Mesenchymal stem cell (in vitro differentiated cells and primary cell): ENCODE measurements around the gene BRD7.
A peak's percentile ranks its signal among the peaks of the same experiment; 100 is the strongest.

Experiments
- DNase-seq: peaks from one replicate; pipeline ENCODE4 v3.0.0-alpha.2; 2013
- H2AFZ ChIP-seq: one replicate; pipeline ENCODE4 v1.6.1; 2013; ENCODE audit warnings: low read depth, mild to moderate bottlenecking, control low read depth, inconsistent platforms, low read length, moderate library complexity
- H2AK5ac ChIP-seq: 2 replicates; pipeline ENCODE4 v1.6.1; 2013; ENCODE audit warnings: low read length, moderate library complexity, mild to moderate bottlenecking, inconsistent platforms; ENCODE audit not compliant: severe bottlenecking
- H2BK120ac ChIP-seq: one replicate; pipeline ENCODE4 v1.6.1; 2013; ENCODE audit warnings: low read depth, mild to moderate bottlenecking, inconsistent platforms, low read length, moderate library complexity
- H2BK12ac ChIP-seq, 2 experiments: one replicate each; pipeline ENCODE4 v1.6.1; 2013; ENCODE audit warnings: inconsistent platforms in 2 of 2, low read length in 2 of 2, mild to moderate bottlenecking in 2 of 2, moderate library complexity in 2 of 2, control low read depth in 1 of 2
- H2BK15ac ChIP-seq: one replicate; pipeline ENCODE4 v1.6.1; 2013; ENCODE audit warnings: mild to moderate bottlenecking, low read depth, inconsistent platforms; ENCODE audit not compliant: poor library complexity, severe bottlenecking
- H2BK5ac ChIP-seq: 2 replicates; pipeline ENCODE4 v1.6.1; 2013; ENCODE audit warnings: low read depth, mild to moderate bottlenecking, low read length, control low read depth, inconsistent platforms; ENCODE audit not compliant: poor library complexity, severe bottlenecking
- H3K14ac ChIP-seq, 2 experiments: one replicate each; pipeline ENCODE4 v1.6.1; 2013; ENCODE audit warnings: inconsistent platforms in 2 of 2, low read length in 2 of 2, control low read depth in 1 of 2, mild to moderate bottlenecking in 1 of 2, moderate library complexity in 1 of 2
- H3K18ac ChIP-seq, 2 experiments: one replicate each; pipeline ENCODE4 v1.6.1; 2013; ENCODE audit warnings: inconsistent platforms in 2 of 2, low read length in 2 of 2, control low read depth in 1 of 2, low read depth in 1 of 2, mild to moderate bottlenecking in 1 of 2
- H3K23ac ChIP-seq, 2 experiments: one replicate each; pipeline ENCODE4 v1.6.1; 2013; ENCODE audit warnings: inconsistent platforms in 2 of 2, low read length in 2 of 2, mild to moderate bottlenecking in 2 of 2, moderate library complexity in 2 of 2, control low read depth in 1 of 2
- H3K27ac ChIP-seq: 2 replicates; pipeline ENCODE4 v1.5.1; 2013; ENCODE audit warnings: mild to moderate bottlenecking, moderate library complexity, low read length, control low read depth, inconsistent platforms; ENCODE audit not compliant: poor library complexity, severe bottlenecking
- H3K27me3 ChIP-seq, 2 experiments: 2 replicates each; pipeline versions ENCODE4 v1.6.1 to v1.7.0; 2013; ENCODE audit warnings: low read length in 2 of 2, mild to moderate bottlenecking in 2 of 2, moderate library complexity in 2 of 2, control low read depth in 1 of 2, inconsistent platforms in 1 of 2; ENCODE audit not compliant: control insufficient read depth in 1 of 2, insufficient read depth in 1 of 2
- H3K36me3 ChIP-seq, 2 experiments: 2 replicates each; pipeline versions ENCODE4 v1.6.1 to v1.7.0; 2013; ENCODE audit warnings: low read length in 2 of 2, control low read depth in 1 of 2, inconsistent platforms in 1 of 2, low read depth in 1 of 2, mild to moderate bottlenecking in 1 of 2; ENCODE audit not compliant: insufficient read depth in 2 of 2, control insufficient read depth in 1 of 2
- H3K4ac ChIP-seq, 2 experiments: one replicate each; pipeline ENCODE4 v1.6.1; 2013; ENCODE audit warnings: inconsistent platforms in 2 of 2, low read length in 2 of 2, mild to moderate bottlenecking in 2 of 2, moderate library complexity in 2 of 2, control low read depth in 1 of 2, low read depth in 1 of 2
- H3K4me1 ChIP-seq: 2 replicates; pipeline ENCODE4 v1.6.1; 2013; ENCODE audit warnings: low read depth, low read length, control low read depth; ENCODE audit not compliant: control insufficient read depth, insufficient read depth
- H3K4me2 ChIP-seq: 2 replicates; pipeline ENCODE4 v1.6.1; 2013; ENCODE audit warnings: low read length, mild to moderate bottlenecking, inconsistent platforms; ENCODE audit not compliant: poor library complexity, severe bottlenecking
- H3K4me3 ChIP-seq, 2 experiments: 2 replicates each; pipeline versions ENCODE4 v1.5.1 to v1.7.0; 2013; ENCODE audit warnings: low read length in 2 of 2, mild to moderate bottlenecking in 2 of 2, control low read depth in 1 of 2, low read depth in 1 of 2; ENCODE audit not compliant: insufficient read depth in 1 of 2
- H3K79me1 ChIP-seq: replicated peaks from 2 replicates; pipeline ENCODE4 v1.6.1; 2013; ENCODE audit warnings: mild to moderate bottlenecking, control low read depth, low read length, inconsistent platforms; ENCODE audit not compliant: poor library complexity, severe bottlenecking
- H3K9ac ChIP-seq: 2 replicates; pipeline ENCODE4 v1.7.0; 2013; ENCODE audit warnings: mild to moderate bottlenecking, low read length, moderate library complexity
- H3K9me3 ChIP-seq: 2 replicates; pipeline ENCODE4 v1.7.0; 2013; ENCODE audit warnings: mild to moderate bottlenecking, low read length; ENCODE audit not compliant: control insufficient read depth
- H4K8ac ChIP-seq: one replicate; pipeline ENCODE4 v1.6.1; 2013; ENCODE audit warnings: inconsistent platforms, mild to moderate bottlenecking, low read length, moderate library complexity
- H4K91ac ChIP-seq: one replicate; pipeline ENCODE4 v1.6.1; 2013; ENCODE audit warnings: mild to moderate bottlenecking, low read length, inconsistent platforms
- WGBS: methylation state at CpG from one replicate; pipeline ENCODE4 v1.1.7; 2013; ENCODE audit warnings: mixed read lengths; 5-methylcytosine and 5-hydroxymethylcytosine counted together

BRD7 gene

DNA sequence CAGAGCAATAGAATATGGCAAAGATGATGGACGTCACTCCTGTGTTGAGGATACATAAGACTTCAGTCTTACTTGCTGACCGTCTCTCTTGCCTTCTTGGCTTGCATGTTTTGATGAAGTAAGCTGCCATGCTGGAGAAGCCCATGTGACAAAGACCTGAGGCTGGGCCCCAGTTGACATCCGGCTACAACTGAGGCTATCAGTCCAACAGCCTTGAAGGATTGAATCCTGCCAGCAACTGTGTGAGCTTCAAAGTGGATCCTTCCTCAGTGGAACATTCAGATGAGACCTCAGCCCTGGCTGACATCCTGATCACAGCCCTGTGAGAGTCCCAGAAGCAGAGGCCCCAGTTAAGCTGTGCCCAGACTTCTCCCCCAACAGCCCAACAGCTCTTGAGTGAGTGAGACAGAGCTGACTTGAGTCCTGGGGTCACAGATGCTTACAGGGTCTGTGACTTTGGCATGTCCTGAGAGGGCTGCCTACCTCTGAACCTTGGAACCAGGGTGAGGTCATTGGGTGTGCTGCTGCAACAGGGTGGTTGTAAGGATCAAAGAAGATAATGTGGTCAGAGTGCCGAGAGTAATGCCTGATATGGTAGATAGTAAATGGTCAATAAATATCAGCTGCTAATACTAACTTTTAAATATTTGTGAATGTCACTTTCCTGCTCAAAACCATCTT is 2.4 kb upstream of the BRD7 start:
- 91% methylated on average over 3 of the region's 4 CpGs for WGBS

DNA sequence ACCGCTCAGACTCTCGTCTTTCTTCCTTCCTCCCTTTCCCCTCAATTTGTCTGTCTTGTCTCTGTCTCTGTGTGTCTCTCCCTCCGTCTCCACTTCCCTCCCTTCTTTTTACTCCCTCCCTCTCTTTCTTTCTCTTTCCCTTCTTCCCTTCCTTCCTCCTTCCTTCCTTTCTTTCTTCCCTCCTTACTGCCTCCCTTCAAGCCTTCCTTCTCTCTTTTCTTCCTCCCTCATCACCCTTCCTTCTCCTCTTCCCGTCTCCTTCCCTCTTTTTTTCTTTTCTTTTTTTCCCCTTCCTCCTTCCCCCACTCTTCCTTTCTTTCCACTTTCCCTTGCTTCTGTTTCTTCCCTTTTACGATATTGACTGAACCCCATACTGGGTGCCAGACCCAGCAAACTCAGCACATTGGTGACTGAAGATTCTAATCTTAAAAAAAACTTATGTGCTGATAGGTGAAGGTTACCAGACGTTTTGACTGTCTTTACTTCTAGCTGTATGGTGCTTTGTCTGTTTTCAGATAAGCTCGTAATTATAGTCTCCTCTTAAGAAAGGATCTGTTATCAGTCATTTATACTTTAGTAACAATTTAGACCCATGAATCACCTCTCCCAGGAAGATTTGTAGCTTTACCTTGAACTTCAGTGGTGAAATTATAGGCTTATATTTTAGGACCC is 481 bp upstream of the BRD7 start:
- Histone ChIP-seq H3K36me3 (peaks cover 3 to 26% of the 10 kb centered on the region in 2 experiments), H3K27me3 (peaks cover 0 to 5% of the 10 kb centered on the region in 2 experiments), H2BK5ac (no peak overlapping the region), H3K9ac (peak overlapping the region; percentile 81), H3K79me1 (peaks cover 17% of the 10 kb centered on the region), H3K14ac (no peak overlapping the region), H4K91ac (no peak overlapping the region), H3K4me3 (peak overlapping the region in 1 of 2 experiments; percentile 79), H3K23ac (no peak overlapping the region), H4K8ac (no peak overlapping the region), H3K4me2 (peak overlapping the region; percentile 5), H3K18ac (no peak overlapping the region), H2BK12ac (no peak overlapping the region), H3K9me3 (no peaks in the 10 kb centered on the region), H2AK5ac (no peak overlapping the region), H2AFZ (no peak overlapping the region), H2BK120ac (no peak overlapping the region), H3K27ac (no peak overlapping the region), H3K4me1 (peaks cover 8% of the 10 kb centered on the region), H2BK15ac (no peak overlapping the region), H3K4ac (no peak overlapping the region)
- WGBS, result 7% methylated on average over 6 of the region's 7 CpGs
- no peak for DNase-seq

More for the DNA sequence above, 2.4 kb upstream of the BRD7 start:
- peaks cover 8% of the 10 kb centered on the region for H3K4me1 ChIP-seq
- H2AFZ ChIP-seq, result no peak overlapping the region
- no peak overlapping the region for H3K27ac ChIP-seq
- no peak overlapping the region for H2BK15ac ChIP-seq
- peaks cover 8% of the 10 kb centered on the region for H3K79me1 ChIP-seq
- H4K91ac ChIP-seq, result no peak overlapping the region
- peaks cover 4 to 5% of the 10 kb centered on the region in 2 experiments for H3K27me3 ChIP-seq
- H3K4me2 ChIP-seq, result no peak overlapping the region
- no peak overlapping the region for H2BK120ac ChIP-seq
- H2BK12ac ChIP-seq, result no peak overlapping the region
- peaks cover 0 to 8% of the 10 kb centered on the region in 2 experiments for H3K36me3 ChIP-seq
- no peak overlapping the region for H3K18ac ChIP-seq
- no peak overlapping the region for H3K4ac ChIP-seq
- H3K9ac ChIP-seq, result no peak overlapping the region
- H3K14ac ChIP-seq, result no peak overlapping the region
- H2BK5ac ChIP-seq, result no peak overlapping the region
- DNase-seq, result no peak
- no peak overlapping the region for H2AK5ac ChIP-seq
- no peaks in the 10 kb centered on the region for H3K9me3 ChIP-seq
- no peak overlapping the region for H4K8ac ChIP-seq
- H3K23ac ChIP-seq, result no peak overlapping the region
- H3K4me3 ChIP-seq, result no peak overlapping the region

DNA sequence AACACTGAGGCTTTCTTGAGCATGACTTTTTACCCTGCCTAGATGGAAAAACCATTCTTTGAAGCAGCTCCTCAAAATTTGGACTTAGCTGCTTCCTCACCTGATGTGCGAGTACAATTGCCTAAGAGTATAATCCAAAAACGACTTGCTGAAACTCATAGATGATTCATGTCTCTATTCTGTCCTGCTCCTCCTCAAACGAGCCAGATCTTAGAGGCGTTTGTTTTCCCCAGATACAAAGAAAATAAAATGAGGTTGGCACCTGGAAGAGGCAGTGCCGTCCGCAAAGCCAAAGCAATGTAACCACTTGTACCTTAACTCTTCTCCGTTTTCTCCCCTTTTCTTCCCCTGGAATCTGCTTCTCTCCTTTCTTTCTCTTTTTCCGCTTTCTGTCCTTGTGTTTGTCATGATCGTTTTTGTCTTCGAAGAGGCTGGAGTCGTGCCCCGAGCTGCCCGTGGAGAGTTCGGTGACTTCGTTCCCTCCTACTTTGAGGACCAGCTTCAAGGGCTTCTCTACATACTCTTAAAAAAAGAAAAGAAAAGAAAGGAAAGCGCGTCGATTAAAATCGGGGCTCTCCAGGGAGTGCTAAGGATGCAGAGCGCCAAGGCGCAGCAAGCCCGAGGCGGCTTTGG is 895 bp downstream of the BRD7 start:
- 8% methylated on average over 15 of the region's 23 CpGs for WGBS
- no peak overlapping the region for H2AK5ac ChIP-seq

More for the DNA sequence above, 895 bp downstream of the BRD7 start:
- peak overlapping the region; percentile 89 for H3K9ac ChIP-seq
- no peaks in the 10 kb centered on the region for H3K9me3 ChIP-seq
- H3K14ac ChIP-seq, result no peak overlapping the region
- H3K18ac ChIP-seq, result no peak overlapping the region
- H3K27ac ChIP-seq, result no peak overlapping the region
- H2AFZ ChIP-seq, result no peak overlapping the region
- no peaks in the 10 kb centered on the region for H3K27me3 ChIP-seq
- no peak overlapping the region for H2BK15ac ChIP-seq
- H2BK5ac ChIP-seq, result no peak overlapping the region
- peak overlapping the region; percentile 85 to 87 for H3K4me3 ChIP-seq
- H3K36me3 ChIP-seq, result peaks cover 5 to 40% of the 10 kb centered on the region in 2 experiments
- peak overlapping the region; percentile 71 for H3K4me2 ChIP-seq
- no peak overlapping the region for H2BK12ac ChIP-seq
- no peak overlapping the region for H4K91ac ChIP-seq
- DNase-seq, result peak; percentile 10
- H4K8ac ChIP-seq, result no peak overlapping the region
- no peak overlapping the region for H3K23ac ChIP-seq
- H2BK120ac ChIP-seq, result no peak overlapping the region
- peaks cover 20% of the 10 kb centered on the region for H3K79me1 ChIP-seq
- H3K4ac ChIP-seq, result peak overlapping the region in 1 of 2 experiments; percentile 37
- H3K4me1 ChIP-seq, result peaks cover 5% of the 10 kb centered on the region
